CD4-positive, alpha-beta T cell (primary cell): Measurements from ENCODE around the gene VPS13D. TPM values are rescaled to one million over a fixed set of nuclear protein-coding genes. Genes with fewer than 3 reads are reported as not detected.

Experiments used
- ATAC-seq: fragments of 200-7000 bp; cut with Tn5 transposase; one replicate; pipeline ENCODE4 v1.10.0; 2022; ENCODE audit warnings: mild to moderate bottlenecking; ENCODE audit not compliant: poor library complexity
- CTCF ChIA-PET: fragments of 350-600 bp; sonication (Branson Sonifier 250); formaldehyde crosslinking; loops from one replicate; lab custom pipeline; 2021; ENCODE audit warnings: antibody characterized with exemption, inconsistent platforms; lab: Charles Lee
- POLR2A ChIA-PET: fragments of 350-600 bp; sonication (Branson Sonifier 250); formaldehyde crosslinking; loops from one replicate; lab custom pipeline; 2021; ENCODE audit warnings: antibody characterized with exemption, inconsistent platforms; lab: Charles Lee
- DNase-seq, 14 experiments: peaks; one replicate each; pipeline ENCODE4 v3.0.0-alpha.2; 2013 to 2020; ENCODE audit warnings: mixed read lengths in 2 of 14
- H3K27ac ChIP-seq, 2 donors: one replicate each; pipeline versions ENCODE4 v1.5.1 to v1.7.0; 2013; ENCODE audit warnings: low read length in 2 of 2, low read depth in 1 of 2, mild to moderate bottlenecking in 1 of 2
- H3K27me3 ChIP-seq, 2 experiments: 1 replicate in 1 of 2; 2 replicates in 1 of 2; pipeline versions ENCODE4 v1.6.1 to v1.7.0; 2013; ENCODE audit warnings: low read length in 2 of 2, control low read depth in 1 of 2, mild to moderate bottlenecking in 1 of 2, moderate library complexity in 1 of 2; ENCODE audit not compliant: insufficient read depth in 2 of 2, control insufficient read depth in 1 of 2
- H3K36me3 ChIP-seq: one replicate; pipeline ENCODE4 v1.6.1; 2013; ENCODE audit warnings: low read length, control low read depth; ENCODE audit not compliant: insufficient read depth
- H3K4me1 ChIP-seq: one replicate; pipeline ENCODE4 v1.6.1; 2013; ENCODE audit warnings: low read length, control low read depth; ENCODE audit not compliant: insufficient read depth
- H3K4me3 ChIP-seq: one replicate; pipeline ENCODE4 v1.5.1; 2013; ENCODE audit warnings: mild to moderate bottlenecking, low read length, moderate library complexity
- H3K9me3 ChIP-seq, 2 experiments: 1 replicate in 1 of 2; 2 replicates in 1 of 2; pipeline versions ENCODE4 v1.6.1 to v1.7.0; 2013; ENCODE audit warnings: low read length in 2 of 2, mild to moderate bottlenecking in 2 of 2, control low read depth in 1 of 2, moderate library complexity in 1 of 2; ENCODE audit not compliant: control insufficient read depth in 1 of 2, insufficient read depth in 1 of 2
- H3K27ac Mint-ChIP-seq: one replicate; pipeline ENCODE4 v1.8.0; 2020; ENCODE audit warnings: mixed read lengths
- H3K27me3 Mint-ChIP-seq: one replicate; pipeline ENCODE4 v1.8.0; 2021; ENCODE audit warnings: mixed read lengths
- H3K36me3 Mint-ChIP-seq: one replicate; pipeline ENCODE4 v1.8.0; 2021; ENCODE audit warnings: low read depth, mixed read lengths
- H3K4me1 Mint-ChIP-seq: one replicate; pipeline ENCODE4 v1.8.0; 2021; ENCODE audit warnings: low read depth, mixed read lengths
- H3K4me3 Mint-ChIP-seq: one replicate; pipeline ENCODE4 v1.8.0; 2020; ENCODE audit warnings: mild to moderate bottlenecking, mixed read lengths
- H3K9me3 Mint-ChIP-seq: one replicate; pipeline ENCODE4 v1.8.0; 2020; ENCODE audit warnings: mixed read lengths
- intact Hi-C, 2 experiments: fragments of 100-400 bp; cut with DNase I in 1 of 2; cut with micrococcal nuclease in 1 of 2; formaldehyde crosslinking; loops; one replicate each; pipeline versions ENCODE4 v1.15.1 to v1.9.0; 2023 to 2025; cut with DNase I, micrococcal nuclease
- total RNA-seq, 174 experiments: library from RNA in 2 of 174; stranded (reverse) in 2 of 174; gene quantifications; one replicate each; pipeline ENCODE4 v1.2.3 and lab custom pipeline; 2021 to 2026
- TF ChIP-seq, protein P1 (sequence below): fragments of 200-600 bp; IDR thresholded peaks from one replicate; pipeline ENCODE4 v1.8.0; 2022; ENCODE audit warnings: antibody characterized with exemption, mild to moderate bottlenecking

Gene VPS13D
- total RNA-seq, 2 experiments from 2014 or later = 63.0 to 67.3 TPM

- peaks cover 32% of the 10 kb centered on the region for H3K4me1 ChIP-seq
- peaks cover 64% of the 10 kb centered on the region for H3K36me3 Mint-ChIP-seq
- no peaks in the 10 kb centered on the region for H3K9me3 Mint-ChIP-seq
- no peak for DNase-seq
- no peaks in the 10 kb centered on the region for H3K27me3 Mint-ChIP-seq
- H3K27ac ChIP-seq = no peak overlapping the region
- TF ChIP-seq, protein P1, sequence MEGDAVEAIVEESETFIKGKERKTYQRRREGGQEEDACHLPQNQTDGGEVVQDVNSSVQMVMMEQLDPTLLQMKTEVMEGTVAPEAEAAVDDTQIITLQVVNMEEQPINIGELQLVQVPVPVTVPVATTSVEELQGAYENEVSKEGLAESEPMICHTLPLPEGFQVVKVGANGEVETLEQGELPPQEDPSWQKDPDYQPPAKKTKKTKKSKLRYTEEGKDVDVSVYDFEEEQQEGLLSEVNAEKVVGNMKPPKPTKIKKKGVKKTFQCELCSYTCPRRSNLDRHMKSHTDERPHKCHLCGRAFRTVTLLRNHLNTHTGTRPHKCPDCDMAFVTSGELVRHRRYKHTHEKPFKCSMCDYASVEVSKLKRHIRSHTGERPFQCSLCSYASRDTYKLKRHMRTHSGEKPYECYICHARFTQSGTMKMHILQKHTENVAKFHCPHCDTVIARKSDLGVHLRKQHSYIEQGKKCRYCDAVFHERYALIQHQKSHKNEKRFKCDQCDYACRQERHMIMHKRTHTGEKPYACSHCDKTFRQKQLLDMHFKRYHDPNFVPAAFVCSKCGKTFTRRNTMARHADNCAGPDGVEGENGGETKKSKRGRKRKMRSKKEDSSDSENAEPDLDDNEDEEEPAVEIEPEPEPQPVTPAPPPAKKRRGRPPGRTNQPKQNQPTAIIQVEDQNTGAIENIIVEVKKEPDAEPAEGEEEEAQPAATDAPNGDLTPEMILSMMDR = no peak
- H3K27ac Mint-ChIP-seq = peak overlapping the region; percentile 71
- H3K4me3 Mint-ChIP-seq = no peak overlapping the region
- H3K4me1 Mint-ChIP-seq = peaks cover 71% of the 10 kb centered on the region
- POLR2A ChIA-PET = no interaction called here
- no peaks in the 10 kb centered on the region for H3K27me3 ChIP-seq
- H3K36me3 ChIP-seq = peaks cover 24% of the 10 kb centered on the region
- intact Hi-C loops = loop anchor here in 1 of 2 experiments (10.0 kb wide), 1 partner anchor 272 kb away; the partner anchor contains the start of gene DHRS3
- ATAC-seq = no peak
- H3K9me3 ChIP-seq = no peaks in the 10 kb centered on the region
- H3K4me3 ChIP-seq = no peak overlapping the region
- CTCF ChIA-PET = no interaction called here
These were observed 112.7 kb downstream of the VPS13D start for GRCh38 chr1:12342401-12343003.

DNA sequence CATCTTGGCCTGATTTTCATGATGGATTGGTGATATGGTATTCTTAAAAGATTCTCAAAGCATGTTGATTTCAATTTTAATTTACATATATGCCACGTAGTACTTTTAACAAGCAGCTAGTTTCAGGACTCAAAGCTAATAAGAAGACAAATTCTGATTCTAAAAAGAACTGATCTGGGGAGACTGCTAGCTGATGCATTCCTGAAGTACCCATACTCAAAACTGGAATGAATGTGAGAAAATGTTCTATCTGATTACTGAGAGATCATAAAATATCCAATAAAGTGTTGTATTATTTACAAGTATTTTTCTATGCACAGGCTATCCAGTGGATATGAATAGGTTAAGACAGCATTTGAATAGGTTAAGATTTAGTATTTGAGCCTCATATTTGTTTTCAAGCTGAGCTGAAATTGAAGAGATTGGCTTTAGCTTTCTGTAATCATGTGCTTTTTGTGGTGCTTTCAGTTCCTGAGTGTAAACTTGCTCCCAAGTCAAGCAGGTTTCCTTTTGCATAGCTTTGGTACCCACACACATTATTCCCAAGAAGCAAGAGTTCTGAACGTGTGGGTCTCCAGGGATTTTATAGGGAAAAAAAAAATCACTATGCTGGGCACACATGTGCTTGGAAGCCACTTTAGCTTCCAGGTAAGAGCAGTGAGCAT is 114.1 kb downstream of the VPS13D start:
- DNase-seq = no peak
- Histone ChIP-seq H3K27ac (peak overlapping the region in 1 of 2 donors; percentile 48), H3K4me3 (no peak overlapping the region), H3K4me1 (peaks cover 32% of the 10 kb centered on the region), H3K36me3 (peaks cover 26% of the 10 kb centered on the region), H3K27me3 (no peaks in the 10 kb centered on the region), H3K9me3 (no peaks in the 10 kb centered on the region)
- TF ChIP-seq, protein P1 = no peak
- Mint-ChIP-seq H3K27ac (peak overlapping the region; percentile 95), H3K4me3 (no peak overlapping the region), H3K4me1 (peaks cover 71% of the 10 kb centered on the region), H3K27me3 (no peaks in the 10 kb centered on the region), H3K9me3 (no peaks in the 10 kb centered on the region), H3K36me3 (peaks cover 65% of the 10 kb centered on the region)
- ChIA-PET POLR2A (interaction anchor here (0.8 to 2.1 kb wide), 2 partner anchors 10 to 273 kb away, joined by 3 to 7 read pairs; no protein-coding TSS in a partner anchor), CTCF (interaction anchor here (2.1 kb wide), 1 partner anchor 276 kb away, joined by 5 read pairs; no protein-coding TSS in a partner anchor)
- ATAC-seq = no peak
- intact Hi-C loops = loop anchor here in 1 of 2 experiments (10.0 kb wide), 1 partner anchor 271 kb away; the partner anchor contains the start of gene DHRS3

DNA sequence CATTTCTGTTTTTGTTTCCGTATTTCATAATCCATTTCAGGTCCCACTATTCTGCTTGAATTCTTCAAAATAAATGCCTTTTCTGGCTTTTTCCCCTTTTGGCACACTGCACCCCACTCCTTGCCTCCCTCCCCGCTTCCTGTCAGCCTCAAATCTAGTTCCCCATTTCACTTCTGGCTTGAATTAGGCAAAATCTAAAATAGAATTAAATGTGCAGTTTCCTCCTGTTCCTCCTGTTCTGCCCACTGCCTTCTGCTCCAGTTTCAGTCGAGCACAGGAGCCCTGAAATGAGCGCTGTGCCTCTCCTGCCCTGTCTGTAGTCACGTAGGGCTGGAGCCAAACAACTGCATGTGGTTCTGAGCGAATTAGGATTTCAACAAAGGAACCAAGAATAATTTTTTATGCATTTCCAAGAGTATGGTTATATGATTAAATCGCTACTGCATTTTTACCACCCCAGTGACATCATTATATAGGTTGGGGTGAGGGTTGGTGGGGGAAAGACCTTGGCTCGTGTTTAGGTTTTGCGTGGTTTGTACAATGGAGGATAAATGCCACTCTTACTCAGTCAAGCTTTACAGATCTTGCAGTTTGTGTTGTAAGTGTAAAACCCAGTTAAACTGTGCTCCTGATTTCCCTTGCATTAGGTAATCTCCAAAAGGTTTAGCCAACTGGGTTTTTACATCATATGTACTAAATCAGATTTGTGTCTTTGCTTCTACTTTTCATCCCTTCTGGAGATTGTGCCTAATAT is 114.9 kb downstream of the VPS13D start:
- H3K36me3 Mint-ChIP-seq = peaks cover 66% of the 10 kb centered on the region
- CTCF ChIA-PET = interaction anchor here (2.1 kb wide), 1 partner anchor 275 kb away, joined by 5 read pairs; no protein-coding TSS in a partner anchor
- H3K27ac Mint-ChIP-seq = peak overlapping the region; percentile 95
- peaks cover 32% of the 10 kb centered on the region for H3K4me1 ChIP-seq
- peak overlapping the region; percentile 85 for H3K4me3 Mint-ChIP-seq
- POLR2A ChIA-PET = interaction anchor here (0.9 to 2.1 kb wide), 8 partner anchors 40 to 274 kb away, joined by 3 to 11 read pairs (median 4); partner anchors contain the start of gene DHRS3
- H3K27ac ChIP-seq = peak overlapping the region; percentile 37 to 48
- peaks cover 34% of the 10 kb centered on the region for H3K36me3 ChIP-seq
- intact Hi-C loops = loop anchor here in 1 of 2 experiments (10.0 kb wide), 1 partner anchor 270 kb away; the partner anchor contains the start of gene DHRS3
- no peaks in the 10 kb centered on the region for H3K27me3 Mint-ChIP-seq
- H3K27me3 ChIP-seq = no peaks in the 10 kb centered on the region
- peaks cover 63% of the 10 kb centered on the region for H3K4me1 Mint-ChIP-seq
- ATAC-seq = peak; percentile 73
- TF ChIP-seq, protein P1 = no peak
- H3K4me3 ChIP-seq = peak overlapping the region; percentile 21
- H3K9me3 ChIP-seq = no peaks in the 10 kb centered on the region
- no peaks in the 10 kb centered on the region for H3K9me3 Mint-ChIP-seq
- peak in 4 of 14 experiments; percentile 9 to 55 (median 18) for DNase-seq
